Transverse colon (tissue), 3 donors: ENCODE results near the gene PDE9A.

Source experiments
- CTCF ChIP-seq, 5 experiments: fragments of 200-600 bp in 3 of 5; fragments of 450-650 bp in 2 of 5; sonication (generic) in 3 of 5; IDR thresholded peaks; 1 replicate in 2 of 5; 2 replicates in 3 of 5; pipeline ENCODE4 v1.5.1; 2016 to 2017; ENCODE audit warnings: antibody characterized with exemption in 5 of 5, inconsistent platforms in 3 of 5, mild to moderate bottlenecking in 2 of 5, moderate library complexity in 1 of 5
- EP300 ChIP-seq: sonication (generic); formaldehyde crosslinking; IDR thresholded peaks from one replicate; pipeline ENCODE4 v1.6.1; 2017; ENCODE audit warnings: antibody characterized with exemption, low read depth
- POLR2A ChIP-seq: fragments of 450-650 bp; IDR thresholded peaks from one replicate; pipeline ENCODE4 v1.6.1; 2016; ENCODE audit warnings: antibody characterized with exemption, mild to moderate bottlenecking, moderate library complexity

GRCh38 chr21:42629933-42630589, 23.4 kb upstream of the PDE9A start:
- TF ChIP-seq CTCF (IDR thresholded peaks at IDR 0.05) (no peak), POLR2A (no peak), EP300 (no peak)
